ENCODE measurements around the gene BOK.

BOK gene

DNA sequence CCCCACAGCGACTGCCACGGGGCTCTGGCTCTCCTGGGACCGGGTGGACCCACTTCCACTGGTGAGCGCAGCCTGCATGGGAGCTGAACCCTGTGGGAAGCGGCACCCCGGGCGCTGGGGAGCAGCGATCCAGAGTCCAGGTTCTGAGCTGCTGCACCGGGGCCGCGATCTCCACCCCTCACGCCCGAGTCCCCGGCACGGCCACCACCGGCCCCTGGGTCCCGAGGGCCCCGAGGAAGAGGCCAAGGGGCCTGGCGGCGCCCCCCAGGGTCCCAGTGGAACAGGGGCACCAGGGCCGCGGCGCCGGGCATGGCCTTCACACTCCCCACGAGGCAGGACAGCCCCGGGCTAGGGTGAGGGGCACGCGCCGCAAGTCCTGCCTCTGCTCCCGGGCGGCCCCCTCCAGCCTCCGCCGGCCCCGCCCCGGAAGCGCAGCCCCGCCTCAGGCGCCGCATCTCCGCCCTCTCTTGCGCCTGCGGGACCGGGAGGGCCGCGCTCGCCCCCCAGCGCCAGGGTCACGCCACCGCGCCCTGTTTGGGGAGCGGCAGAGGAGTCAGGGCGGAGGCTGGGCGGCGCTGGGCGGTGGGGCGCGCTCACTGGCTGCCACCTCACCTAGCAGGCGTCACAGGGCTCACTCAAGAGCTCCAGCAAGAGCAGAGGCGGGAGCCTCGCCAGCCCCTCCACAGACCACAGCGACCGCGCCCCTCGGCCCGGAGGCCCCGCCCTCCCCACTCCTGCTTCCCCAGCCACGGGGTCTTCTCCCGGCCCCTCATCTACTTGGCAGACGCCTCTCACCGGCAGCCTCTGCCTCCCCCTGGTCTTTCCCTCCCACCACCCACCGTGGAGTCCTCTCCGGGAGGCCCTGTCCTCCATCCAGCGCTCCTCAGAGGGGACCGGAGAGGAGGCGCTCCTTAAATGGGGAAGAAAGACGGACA lies 51.6 kb downstream of the BOK start:
- H3K4me3 ChIP-seq (replicated peaks; ENCODE audit: low read depth, low read length): peak overlapping the region; percentile 58
- TF ChIP-seq, protein P1, sequence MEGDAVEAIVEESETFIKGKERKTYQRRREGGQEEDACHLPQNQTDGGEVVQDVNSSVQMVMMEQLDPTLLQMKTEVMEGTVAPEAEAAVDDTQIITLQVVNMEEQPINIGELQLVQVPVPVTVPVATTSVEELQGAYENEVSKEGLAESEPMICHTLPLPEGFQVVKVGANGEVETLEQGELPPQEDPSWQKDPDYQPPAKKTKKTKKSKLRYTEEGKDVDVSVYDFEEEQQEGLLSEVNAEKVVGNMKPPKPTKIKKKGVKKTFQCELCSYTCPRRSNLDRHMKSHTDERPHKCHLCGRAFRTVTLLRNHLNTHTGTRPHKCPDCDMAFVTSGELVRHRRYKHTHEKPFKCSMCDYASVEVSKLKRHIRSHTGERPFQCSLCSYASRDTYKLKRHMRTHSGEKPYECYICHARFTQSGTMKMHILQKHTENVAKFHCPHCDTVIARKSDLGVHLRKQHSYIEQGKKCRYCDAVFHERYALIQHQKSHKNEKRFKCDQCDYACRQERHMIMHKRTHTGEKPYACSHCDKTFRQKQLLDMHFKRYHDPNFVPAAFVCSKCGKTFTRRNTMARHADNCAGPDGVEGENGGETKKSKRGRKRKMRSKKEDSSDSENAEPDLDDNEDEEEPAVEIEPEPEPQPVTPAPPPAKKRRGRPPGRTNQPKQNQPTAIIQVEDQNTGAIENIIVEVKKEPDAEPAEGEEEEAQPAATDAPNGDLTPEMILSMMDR (IDR thresholded peaks at IDR 0.05; ENCODE audit: insufficient read depth, low read length, poor library complexity, severe bottlenecking): peak; percentile 50
- peaks cover 12% of the 10 kb centered on the region for H3K36me3 ChIP-seq (ENCODE audit: control insufficient read depth, insufficient read depth, low read length)
- no peaks in the 10 kb centered on the region for H3K27me3 ChIP-seq (replicated peaks; ENCODE audit: control insufficient read depth, insufficient read depth, low read length)
- DNase-seq (ENCODE audit: extremely low read depth, insufficient read length): peak; percentile 93

DNA sequence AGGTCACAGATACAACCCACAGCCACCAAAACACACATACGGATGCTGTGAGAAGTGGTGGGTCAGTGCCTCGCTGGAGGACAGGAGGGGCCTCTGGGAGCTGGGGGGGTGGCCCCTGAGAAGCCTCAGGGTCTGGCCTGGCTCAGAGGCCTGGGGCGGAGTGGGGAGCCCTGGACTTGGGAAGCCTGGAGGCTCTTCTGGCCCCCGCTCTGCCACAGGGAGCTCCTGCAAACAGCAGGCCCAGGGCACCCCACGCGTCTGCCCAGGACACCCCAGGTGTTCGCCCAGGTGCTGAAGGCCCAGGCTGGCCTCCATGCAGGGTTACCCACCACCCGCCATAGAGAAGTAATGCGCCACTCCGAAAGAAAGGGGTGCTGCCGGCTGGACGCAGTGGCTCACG lies 52.5 kb downstream of the BOK start:
- TF ChIP-seq, protein P1 (IDR thresholded peaks at IDR 0.05; ENCODE audit: insufficient read depth, low read length, poor library complexity, severe bottlenecking): no peak
- DNase-seq (ENCODE audit: extremely low read depth, insufficient read length): no peak
- Histone ChIP-seq H3K4me3 (replicated peaks; ENCODE audit: low read depth, low read length) (no peak overlapping the region), H3K36me3 (ENCODE audit: control insufficient read depth, insufficient read depth, low read length) (peaks cover 11% of the 10 kb centered on the region), H3K27me3 (replicated peaks; ENCODE audit: control insufficient read depth, insufficient read depth, low read length) (no peaks in the 10 kb centered on the region)

DNA sequence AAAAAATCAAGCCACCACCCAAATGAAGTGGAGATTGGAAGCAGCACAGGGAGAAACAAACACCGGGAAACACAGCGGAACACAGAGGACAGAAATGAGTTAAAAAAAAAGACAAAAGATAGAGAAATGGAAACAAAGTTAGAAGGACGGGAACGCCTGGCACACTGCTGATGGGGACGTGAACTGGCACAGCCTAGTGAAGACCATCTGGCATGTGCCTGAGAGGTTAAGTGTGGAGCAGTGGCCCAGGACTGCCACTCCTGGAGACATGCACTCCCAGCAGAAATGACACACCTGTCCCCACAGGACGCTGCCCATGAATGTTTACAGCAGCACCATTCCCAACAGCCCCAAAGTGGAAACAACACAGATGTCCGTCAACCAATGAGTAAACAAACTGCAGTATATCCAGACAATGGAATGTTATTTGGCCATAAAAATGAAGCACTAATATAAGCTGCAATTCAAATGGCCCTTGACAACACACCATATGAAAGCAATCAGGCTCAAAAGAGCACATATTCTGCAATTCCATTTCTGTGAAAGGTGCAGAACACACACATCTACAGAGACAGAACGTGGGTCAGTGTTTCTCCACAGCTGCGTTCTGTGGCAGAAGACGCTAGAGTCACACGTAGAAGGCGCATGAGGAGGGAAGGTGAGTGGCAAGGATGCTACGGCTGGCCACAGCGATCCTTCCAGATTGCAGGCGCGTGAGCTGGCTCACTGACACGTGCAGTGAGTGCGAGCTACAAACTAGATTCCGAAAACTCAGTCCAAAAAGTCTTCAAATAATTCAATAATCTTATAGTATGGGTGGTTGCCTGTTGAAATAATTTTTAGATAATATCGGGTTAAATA lies 53.8 kb downstream of the BOK start:
- no peak overlapping the region for H3K4me3 ChIP-seq (replicated peaks; ENCODE audit: low read depth, low read length)
- H3K27me3 ChIP-seq (replicated peaks; ENCODE audit: control insufficient read depth, insufficient read depth, low read length): no peaks in the 10 kb centered on the region
- no peak for DNase-seq (ENCODE audit: extremely low read depth, insufficient read length)
- H3K36me3 ChIP-seq (ENCODE audit: control insufficient read depth, insufficient read depth, low read length): peaks cover 4% of the 10 kb centered on the region
- TF ChIP-seq, protein P1 (IDR thresholded peaks at IDR 0.05; ENCODE audit: insufficient read depth, low read length, poor library complexity, severe bottlenecking): no peak

DNA sequence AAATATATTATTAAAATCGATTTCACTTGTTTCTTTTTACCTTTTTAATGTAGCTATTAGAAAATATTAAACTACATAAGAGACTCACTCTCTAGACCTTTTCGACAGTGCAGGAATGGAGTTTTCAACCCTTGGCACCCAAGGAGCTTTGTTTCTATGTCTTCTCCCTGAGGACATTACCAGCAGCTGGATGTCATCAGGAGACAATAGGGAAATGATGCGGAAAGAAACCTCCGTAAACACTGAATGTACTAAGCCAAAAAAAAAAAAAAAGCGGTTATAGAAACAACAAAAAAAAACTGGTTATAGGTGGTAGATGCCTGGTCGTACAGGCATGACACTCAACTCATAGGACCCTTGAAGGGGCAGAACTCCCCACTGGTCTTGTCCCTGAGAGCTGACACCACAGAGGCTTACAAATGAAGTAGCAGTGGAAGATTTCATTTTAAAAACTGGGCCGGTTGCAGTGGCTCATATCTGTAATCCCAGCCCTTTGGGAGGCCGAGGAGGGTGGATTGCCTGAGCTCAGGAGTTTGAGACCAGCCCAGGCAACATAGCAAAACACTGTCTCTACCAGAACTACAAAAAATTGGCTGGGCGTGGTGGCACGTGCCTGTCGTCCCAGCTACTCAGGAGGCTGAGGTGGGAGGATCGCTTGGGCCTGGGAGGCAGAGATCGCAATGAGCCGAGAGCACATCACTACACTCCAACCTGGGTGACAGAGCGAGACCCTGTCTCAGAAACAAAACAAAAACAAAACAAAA lies 54.7 kb downstream of the BOK start:
- Histone ChIP-seq H3K27me3 (replicated peaks; ENCODE audit: control insufficient read depth, insufficient read depth, low read length) (no peaks in the 10 kb centered on the region), H3K4me3 (replicated peaks; ENCODE audit: low read depth, low read length) (no peak overlapping the region), H3K36me3 (ENCODE audit: control insufficient read depth, insufficient read depth, low read length) (peaks cover 2% of the 10 kb centered on the region)
- no peak for DNase-seq (ENCODE audit: extremely low read depth, insufficient read length)
- TF ChIP-seq, protein P1 (IDR thresholded peaks at IDR 0.05; ENCODE audit: insufficient read depth, low read length, poor library complexity, severe bottlenecking): no peak

DNA sequence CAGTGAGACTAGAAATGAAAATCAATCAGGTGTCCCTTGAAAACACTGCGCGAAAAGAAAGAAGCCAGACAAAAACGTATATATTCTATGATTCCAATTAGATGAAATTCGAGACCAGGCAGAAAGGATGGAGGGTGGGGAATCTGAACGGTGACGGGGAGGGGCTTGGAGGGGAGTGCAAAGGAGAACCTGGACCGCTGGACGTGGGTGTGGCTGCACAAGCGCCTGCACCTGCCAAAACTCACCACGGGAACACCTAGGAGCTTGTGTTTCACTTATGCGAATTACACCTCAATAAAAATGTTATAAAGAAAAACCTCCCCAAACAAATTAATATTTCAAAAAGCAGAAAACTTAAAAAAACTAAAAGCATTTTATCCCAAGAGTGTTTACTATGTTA lies 56.5 kb downstream of the BOK start:
- H3K36me3 ChIP-seq (ENCODE audit: control insufficient read depth, insufficient read depth, low read length): peaks cover 5% of the 10 kb centered on the region
- no peak for DNase-seq (ENCODE audit: extremely low read depth, insufficient read length)
- H3K4me3 ChIP-seq (replicated peaks; ENCODE audit: low read depth, low read length): no peak overlapping the region
- H3K27me3 ChIP-seq (replicated peaks; ENCODE audit: control insufficient read depth, insufficient read depth, low read length): no peaks in the 10 kb centered on the region
- TF ChIP-seq, protein P1 (IDR thresholded peaks at IDR 0.05; ENCODE audit: insufficient read depth, low read length, poor library complexity, severe bottlenecking): no peak
